ENCODE measurements around the gene WWC2. TPM values are rescaled to one million over a fixed set of nuclear protein-coding genes. Genes with fewer than 3 reads are reported as not detected.

Gene WWC2
- total and polyA plus RNA-seq, 7 donors = 2.9 to 15.5 (median 7.8) TPM

DNA sequence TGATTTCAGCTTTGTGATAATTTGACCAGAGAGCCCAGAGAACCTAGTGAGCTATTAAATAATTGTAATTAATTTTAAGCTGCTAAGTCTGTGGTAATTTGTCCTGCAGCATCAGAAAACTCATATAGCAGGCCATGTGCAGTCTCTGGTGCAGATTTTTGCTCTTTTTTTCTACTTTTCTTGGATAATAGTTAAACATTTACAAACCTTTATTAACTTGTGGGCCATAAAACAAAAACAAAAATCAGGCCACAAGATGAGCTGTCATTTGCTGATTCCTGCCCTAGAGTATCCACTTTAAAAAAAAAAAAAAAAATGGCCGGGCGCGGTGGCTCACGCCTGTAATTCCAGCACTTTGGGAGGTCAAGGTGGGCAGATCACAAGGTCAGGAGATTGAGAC lies 121.2 kb downstream of the WWC2 start:
- no peaks in the 10 kb centered on the region for H3K27me3 ChIP-seq (ENCODE audit: insufficient read depth in 3 of 3, low read length in 2 of 3)

DNA sequence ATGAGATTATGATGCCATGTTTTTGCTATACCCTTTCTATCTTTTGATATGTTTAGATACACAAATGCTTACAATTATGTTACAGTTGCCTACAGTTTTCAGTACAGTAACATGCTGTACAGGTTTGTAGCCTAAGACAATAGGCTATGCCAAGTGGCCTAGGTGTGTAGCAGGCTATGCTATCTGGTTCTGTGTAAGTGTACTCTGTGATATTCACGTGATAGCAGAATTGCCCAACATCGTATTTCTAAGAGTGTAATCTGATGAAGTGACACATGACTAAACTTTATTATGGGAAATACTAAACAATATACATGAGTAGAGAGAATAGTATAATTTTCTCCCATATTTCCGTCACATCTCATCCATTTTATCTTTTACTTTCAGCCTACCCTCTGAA lies 124.0 kb downstream of the WWC2 start:
- no peak overlapping the region for H3K4me3 ChIP-seq
- H3K4me1 ChIP-seq = no peaks in the 10 kb centered on the region
- intact Hi-C loops (cut with DNase I) = no loop called here
- no peaks in the 10 kb centered on the region for H3K36me3 ChIP-seq (ENCODE audit: insufficient read depth in 1 of 2, low read depth in 1 of 2)
- no peaks in the 10 kb centered on the region for H3K9me3 ChIP-seq
- ATAC-seq = no peak
- no peaks in the 10 kb centered on the region for H3K27me3 ChIP-seq (ENCODE audit: insufficient read depth in 3 of 3, low read length in 2 of 3)
- TF ChIP-seq, protein P1, sequence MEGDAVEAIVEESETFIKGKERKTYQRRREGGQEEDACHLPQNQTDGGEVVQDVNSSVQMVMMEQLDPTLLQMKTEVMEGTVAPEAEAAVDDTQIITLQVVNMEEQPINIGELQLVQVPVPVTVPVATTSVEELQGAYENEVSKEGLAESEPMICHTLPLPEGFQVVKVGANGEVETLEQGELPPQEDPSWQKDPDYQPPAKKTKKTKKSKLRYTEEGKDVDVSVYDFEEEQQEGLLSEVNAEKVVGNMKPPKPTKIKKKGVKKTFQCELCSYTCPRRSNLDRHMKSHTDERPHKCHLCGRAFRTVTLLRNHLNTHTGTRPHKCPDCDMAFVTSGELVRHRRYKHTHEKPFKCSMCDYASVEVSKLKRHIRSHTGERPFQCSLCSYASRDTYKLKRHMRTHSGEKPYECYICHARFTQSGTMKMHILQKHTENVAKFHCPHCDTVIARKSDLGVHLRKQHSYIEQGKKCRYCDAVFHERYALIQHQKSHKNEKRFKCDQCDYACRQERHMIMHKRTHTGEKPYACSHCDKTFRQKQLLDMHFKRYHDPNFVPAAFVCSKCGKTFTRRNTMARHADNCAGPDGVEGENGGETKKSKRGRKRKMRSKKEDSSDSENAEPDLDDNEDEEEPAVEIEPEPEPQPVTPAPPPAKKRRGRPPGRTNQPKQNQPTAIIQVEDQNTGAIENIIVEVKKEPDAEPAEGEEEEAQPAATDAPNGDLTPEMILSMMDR (IDR thresholded peaks at IDR 0.05) = no peak
- no peak for DNase-seq
- 75 to 92% (median 87%) methylated on average over 3 of the region's 3 CpGs for WGBS, 3 donors
- no peak overlapping the region for H3K27ac ChIP-seq

More for the DNA sequence above, 121.2 kb downstream of the WWC2 start:
- ATAC-seq = no peak
- no peaks in the 10 kb centered on the region for H3K36me3 ChIP-seq (ENCODE audit: insufficient read depth in 1 of 2, low read depth in 1 of 2)
- whole genome bisulfite sequencing, 3 donors = 98 to 100% (median 100%) methylated on average over 4 of the region's 4 CpGs
- no peak overlapping the region for H3K4me3 ChIP-seq
- TF ChIP-seq, protein P1 (IDR thresholded peaks at IDR 0.05) = no peak
- H3K4me1 ChIP-seq = peaks cover 4% of the 10 kb centered on the region
- intact Hi-C loops (cut with DNase I) = no loop called here
- no peak for DNase-seq
- no peak overlapping the region for H3K27ac ChIP-seq
- H3K9me3 ChIP-seq = no peaks in the 10 kb centered on the region

- H3K27me3 ChIP-seq (ENCODE audit: insufficient read depth in 3 of 3, low read length in 2 of 3) = no peaks in the 10 kb centered on the region
- H3K36me3 ChIP-seq (ENCODE audit: insufficient read depth in 1 of 2, low read depth in 1 of 2) = no peaks in the 10 kb centered on the region
- no peak overlapping the region for H3K4me3 ChIP-seq
- no peaks in the 10 kb centered on the region for H3K9me3 ChIP-seq
- DNase-seq = no peak
- intact Hi-C loops (cut with DNase I) = no loop called here
- TF ChIP-seq, protein P1 (IDR thresholded peaks at IDR 0.05) = no peak
- no peaks in the 10 kb centered on the region for H3K4me1 ChIP-seq
- H3K27ac ChIP-seq = no peak overlapping the region
- no peak for ATAC-seq
Observed at GRCh38 chr4:183229397-183229796, 130.3 kb downstream of the WWC2 start.

DNA sequence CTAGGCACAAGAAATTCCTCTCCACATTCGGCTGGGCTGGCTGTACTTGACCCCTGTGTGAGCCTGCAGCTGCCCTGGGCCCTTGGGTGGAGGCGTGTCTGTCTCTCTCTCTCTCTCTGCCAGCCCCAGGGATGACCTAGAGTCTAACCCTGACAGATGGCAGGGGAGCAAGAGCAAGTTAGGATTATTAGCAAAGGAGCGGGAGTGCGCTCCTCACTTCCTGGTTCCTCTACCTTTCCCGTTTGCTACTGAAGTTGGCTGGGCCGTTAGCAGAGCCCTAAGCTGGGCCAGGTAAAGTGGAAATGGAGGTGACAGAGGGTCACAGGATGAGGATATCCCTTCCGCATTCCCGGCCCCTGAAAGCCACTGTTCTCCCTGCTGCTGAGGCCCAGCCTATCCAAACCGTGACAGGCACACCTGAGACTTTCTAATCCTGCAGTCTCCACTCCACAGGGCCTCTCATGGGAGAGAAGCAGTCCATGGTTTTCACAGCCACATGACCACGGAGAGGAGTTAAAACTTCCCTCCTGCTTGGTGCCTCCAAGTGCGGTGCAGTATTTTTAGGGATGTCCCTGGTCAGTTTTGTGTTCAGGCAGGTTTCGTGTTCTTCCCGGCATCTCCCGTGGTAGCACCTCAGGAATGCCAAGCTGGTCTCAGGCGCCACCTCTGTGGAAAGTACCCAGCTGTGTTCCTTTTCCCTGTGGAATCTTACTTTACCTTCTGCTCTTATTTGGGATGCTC lies 141.7 kb downstream of the WWC2 start:
- Histone ChIP-seq H3K36me3 (ENCODE audit: insufficient read depth in 1 of 2, low read depth in 1 of 2) (peaks cover 1 to 19% of the 10 kb centered on the region in 2 donors), H3K4me1 (no peaks in the 10 kb centered on the region), H3K9me3 (no peaks in the 10 kb centered on the region), H3K27me3 (ENCODE audit: insufficient read depth in 3 of 3, low read length in 2 of 3) (no peaks in the 10 kb centered on the region), H3K27ac (no peak overlapping the region), H3K4me3 (no peak overlapping the region)
- ATAC-seq (no peak), DNase-seq (no peak)
- 63 to 70% (median 66%) methylated on average over 15 of the region's 15 CpGs for WGBS, 3 donors
- TF ChIP-seq, protein P1 (IDR thresholded peaks at IDR 0.05) = no peak
- intact Hi-C loops (cut with DNase I) = no loop called here

GRCh38 chr4:183241322-183241640 lies 142.2 kb downstream of the WWC2 start:
- no peaks in the 10 kb centered on the region for H3K4me1 ChIP-seq
- WGBS, 3 donors = 70 to 82% (median 74%) methylated on average over 4 of the region's 4 CpGs
- H3K9me3 ChIP-seq = no peaks in the 10 kb centered on the region
- DNase-seq = no peak
- intact Hi-C loops (cut with DNase I) = no loop called here
- no peak overlapping the region for H3K4me3 ChIP-seq
- TF ChIP-seq, protein P1 (IDR thresholded peaks at IDR 0.05) = no peak
- H3K27ac ChIP-seq = no peak overlapping the region
- ATAC-seq = no peak
- no peaks in the 10 kb centered on the region for H3K27me3 ChIP-seq (ENCODE audit: insufficient read depth in 3 of 3, low read length in 2 of 3)
- peaks cover 3 to 20% of the 10 kb centered on the region in 2 donors for H3K36me3 ChIP-seq (ENCODE audit: insufficient read depth in 1 of 2, low read depth in 1 of 2)

Measured in psoas muscle (tissue), 8 donors.